NCI-H2227 (cell line): ENCODE results near the gene SLC35D3.
A peak's percentile ranks its signal among the peaks of the same experiment; 100 is the strongest.
"Not testable (repeated sequence)": the region's sequence is repeated elsewhere in the genome, so short reads cannot be mapped to it uniquely, and the experiment has no call there.

Experiments used
- DNase-seq: peaks from one replicate; lab custom pipeline; 2025; ENCODE audit not compliant: unreplicated experiment; lab: John Stamatoyannopoulos, UW

The SLC35D3 gene

GRCh38 chr6:136962661-136963060 lies 40.6 kb downstream of the SLC35D3 start:
- DNase-seq, result no peak

- no peak for DNase-seq
Observed at GRCh38 chr6:136963259-136963658, 41.2 kb downstream of the SLC35D3 start.

GRCh38 chr6:136964398-136964797 lies 42.3 kb downstream of the SLC35D3 start:
- DNase-seq, result no peak

GRCh38 chr6:136967876-136968752 lies 46.0 kb downstream of the SLC35D3 start:
- DNase-seq, result peak; percentile 63

GRCh38 chr6:136968837-136969236 lies 46.7 kb downstream of the SLC35D3 start:
- DNase-seq, result no peak

- no peak for DNase-seq
Observed at GRCh38 chr6:136969433-136969832, 47.3 kb downstream of the SLC35D3 start.

GRCh38 chr6:136969930-136970329 lies 47.8 kb downstream of the SLC35D3 start:
- DNase-seq, result no peak

GRCh38 chr6:136971609-136972008 lies 49.5 kb downstream of the SLC35D3 start:
- DNase-seq, result no peak

GRCh38 chr6:136973781-136974180 lies 51.7 kb downstream of the SLC35D3 start:
- DNase-seq, result not testable (repeated sequence)
